Vagina (tissue), 2 donors: ENCODE data around the gene ADGRL3. TPM values are rescaled to one million over a fixed set of nuclear protein-coding genes. Genes with fewer than 3 reads are reported as not detected.
"Not testable (repeated sequence)": the region's sequence is repeated elsewhere in the genome, so short reads cannot be mapped to it uniquely, and the experiment has no call there.

ENCODE experiments used
- DNase-seq, 2 donors: peaks; one replicate each; pipeline ENCODE4 v3.0.0-alpha.2; 2017; ENCODE audit errors: extremely low spot score in 2 of 2
- H3K27ac ChIP-seq: fragments of 200-600 bp; sonication (generic); one replicate; pipeline ENCODE4 v1.5.1; 2019
- H3K27me3 ChIP-seq: fragments of 200-600 bp; sonication (generic); one replicate; pipeline ENCODE4 v1.5.1; 2019
- H3K36me3 ChIP-seq, 2 donors: fragments of 200-600 bp; sonication (generic); one replicate each; pipeline ENCODE4 v1.5.1; 2017 to 2019
- H3K4me1 ChIP-seq: fragments of 200-600 bp; sonication (generic); one replicate; pipeline ENCODE4 v1.5.1; 2019
- H3K4me3 ChIP-seq, 2 donors: fragments of 200-600 bp; sonication (generic); 1 replicate in 1 of 2; 2 replicates in 1 of 2; pipeline ENCODE4 v1.5.1; 2016 to 2019
- H3K9me3 ChIP-seq: fragments of 200-600 bp; sonication (generic); one replicate; pipeline ENCODE4 v1.5.1; 2019
- POLR2A ChIP-seq, 2 donors: fragments of 450-650 bp; IDR thresholded peaks; one replicate each; pipeline ENCODE4 v1.6.1; 2017; ENCODE audit warnings: antibody characterized with exemption in 2 of 2, mild to moderate bottlenecking in 2 of 2, moderate library complexity in 2 of 2
- POLR2AphosphoS5 ChIP-seq, 2 donors: sonication (generic); formaldehyde crosslinking; IDR thresholded peaks; one replicate each; pipeline ENCODE4 v1.9.0; 2017; ENCODE audit warnings: antibody characterized with exemption in 2 of 2, mild to moderate bottlenecking in 2 of 2, low read depth in 1 of 2; ENCODE audit not compliant: insufficient read depth in 1 of 2
- intact Hi-C: fragments of 100-400 bp; cut with DNase I; formaldehyde crosslinking; loops from one replicate; pipeline ENCODE4 v1.15.1; 2023
- total RNA-seq: library from RNA; depleted of rRNA; stranded (reverse); fragments of >200 nt; gene quantifications from one replicate; pipeline ENCODE4 v1.2.3, GENCODE V29; 2016
- TF ChIP-seq, protein P1 (sequence below), 3 experiments: fragments of 450-650 bp in 2 of 3; fragments of 200-600 bp in 1 of 3; sonication (generic) in 1 of 3; IDR thresholded peaks; one replicate each; pipeline ENCODE4 v1.5.1; 2017 to 2019; ENCODE audit warnings: antibody characterized with exemption in 3 of 3, mild to moderate bottlenecking in 2 of 3, moderate library complexity in 2 of 3

ADGRL3 gene
- total RNA-seq, 1 donor from 2014 or later: 16.9 TPM

DNA sequence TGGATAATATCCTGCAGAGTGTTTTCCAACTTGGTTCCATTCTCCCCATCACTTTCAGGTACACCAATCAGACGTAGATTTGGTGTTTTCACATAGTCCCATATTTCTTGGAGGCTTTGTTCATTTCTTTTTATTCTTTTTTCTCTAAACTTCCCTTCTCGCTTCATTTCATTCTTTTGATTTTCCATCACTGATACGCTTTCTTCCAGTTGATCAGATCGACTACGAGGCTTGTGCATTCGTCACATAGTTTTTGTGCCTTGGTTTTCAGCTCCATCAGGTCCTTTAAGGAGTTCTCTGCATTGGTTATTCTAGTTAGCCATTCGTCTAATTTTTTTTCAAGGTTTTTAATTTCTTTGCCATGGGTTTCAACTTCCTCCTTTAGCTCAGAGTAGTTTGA lies 559.1 kb downstream of the ADGRL3 start:
- H3K4me1 ChIP-seq, H3K4me3 ChIP-seq, H3K27ac ChIP-seq, H3K36me3 ChIP-seq, H3K9me3 ChIP-seq, H3K27me3 ChIP-seq, intact Hi-C loops, DNase-seq: not testable (repeated sequence)

- H3K27me3 ChIP-seq, H3K36me3 ChIP-seq, H3K9me3 ChIP-seq, H3K4me1 ChIP-seq, DNase-seq, H3K27ac ChIP-seq, intact Hi-C loops, H3K4me3 ChIP-seq: not testable (repeated sequence)
Observed at GRCh38 chr4:61759885-61760284, 559.8 kb downstream of the ADGRL3 start.

- H3K36me3 ChIP-seq: no peaks in the 10 kb centered on the region
- H3K9me3 ChIP-seq: no peaks in the 10 kb centered on the region
- DNase-seq: no peak
- H3K4me3 ChIP-seq: no peak overlapping the region
- H3K4me1 ChIP-seq: no peaks in the 10 kb centered on the region
- H3K27ac ChIP-seq: no peak overlapping the region
- no peaks in the 10 kb centered on the region for H3K27me3 ChIP-seq
- TF ChIP-seq POLR2AphosphoS5 (IDR thresholded peaks at IDR 0.05; ENCODE audit: insufficient read depth in 1 of 2, low read depth in 1 of 2) (no peak), POLR2A (IDR thresholded peaks at IDR 0.05) (no peak)
- TF ChIP-seq, protein P1, sequence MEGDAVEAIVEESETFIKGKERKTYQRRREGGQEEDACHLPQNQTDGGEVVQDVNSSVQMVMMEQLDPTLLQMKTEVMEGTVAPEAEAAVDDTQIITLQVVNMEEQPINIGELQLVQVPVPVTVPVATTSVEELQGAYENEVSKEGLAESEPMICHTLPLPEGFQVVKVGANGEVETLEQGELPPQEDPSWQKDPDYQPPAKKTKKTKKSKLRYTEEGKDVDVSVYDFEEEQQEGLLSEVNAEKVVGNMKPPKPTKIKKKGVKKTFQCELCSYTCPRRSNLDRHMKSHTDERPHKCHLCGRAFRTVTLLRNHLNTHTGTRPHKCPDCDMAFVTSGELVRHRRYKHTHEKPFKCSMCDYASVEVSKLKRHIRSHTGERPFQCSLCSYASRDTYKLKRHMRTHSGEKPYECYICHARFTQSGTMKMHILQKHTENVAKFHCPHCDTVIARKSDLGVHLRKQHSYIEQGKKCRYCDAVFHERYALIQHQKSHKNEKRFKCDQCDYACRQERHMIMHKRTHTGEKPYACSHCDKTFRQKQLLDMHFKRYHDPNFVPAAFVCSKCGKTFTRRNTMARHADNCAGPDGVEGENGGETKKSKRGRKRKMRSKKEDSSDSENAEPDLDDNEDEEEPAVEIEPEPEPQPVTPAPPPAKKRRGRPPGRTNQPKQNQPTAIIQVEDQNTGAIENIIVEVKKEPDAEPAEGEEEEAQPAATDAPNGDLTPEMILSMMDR (IDR thresholded peaks at IDR 0.05): no peak
- intact Hi-C loops: no loop called here
Observed at GRCh38 chr4:61760820-61761219, 560.7 kb downstream of the ADGRL3 start.

GRCh38 chr4:61762722-61763627 lies 562.8 kb downstream of the ADGRL3 start:
- H3K4me1 ChIP-seq: no peaks in the 10 kb centered on the region
- no peak overlapping the region for H3K27ac ChIP-seq
- no peak for DNase-seq
- H3K27me3 ChIP-seq: no peaks in the 10 kb centered on the region
- TF ChIP-seq POLR2A (IDR thresholded peaks at IDR 0.05): no peak
- TF ChIP-seq POLR2AphosphoS5 (IDR thresholded peaks at IDR 0.05; ENCODE audit: insufficient read depth in 1 of 2, low read depth in 1 of 2): no peak
- H3K9me3 ChIP-seq: no peaks in the 10 kb centered on the region
- no peak overlapping the region for H3K4me3 ChIP-seq
- H3K36me3 ChIP-seq: no peaks in the 10 kb centered on the region
- intact Hi-C loops: no loop called here

GRCh38 chr4:61763682-61764081 lies 563.6 kb downstream of the ADGRL3 start:
- no peaks in the 10 kb centered on the region for H3K27me3 ChIP-seq
- H3K4me3 ChIP-seq: no peak overlapping the region
- no peaks in the 10 kb centered on the region for H3K36me3 ChIP-seq
- no peak for TF ChIP-seq POLR2A (IDR thresholded peaks at IDR 0.05)
- TF ChIP-seq, protein P1 (IDR thresholded peaks at IDR 0.05): no peak
- TF ChIP-seq POLR2AphosphoS5 (IDR thresholded peaks at IDR 0.05; ENCODE audit: insufficient read depth in 1 of 2, low read depth in 1 of 2): no peak
- no peaks in the 10 kb centered on the region for H3K9me3 ChIP-seq
- H3K4me1 ChIP-seq: no peaks in the 10 kb centered on the region
- DNase-seq: no peak
- H3K27ac ChIP-seq: no peak overlapping the region
- intact Hi-C loops: no loop called here

DNA sequence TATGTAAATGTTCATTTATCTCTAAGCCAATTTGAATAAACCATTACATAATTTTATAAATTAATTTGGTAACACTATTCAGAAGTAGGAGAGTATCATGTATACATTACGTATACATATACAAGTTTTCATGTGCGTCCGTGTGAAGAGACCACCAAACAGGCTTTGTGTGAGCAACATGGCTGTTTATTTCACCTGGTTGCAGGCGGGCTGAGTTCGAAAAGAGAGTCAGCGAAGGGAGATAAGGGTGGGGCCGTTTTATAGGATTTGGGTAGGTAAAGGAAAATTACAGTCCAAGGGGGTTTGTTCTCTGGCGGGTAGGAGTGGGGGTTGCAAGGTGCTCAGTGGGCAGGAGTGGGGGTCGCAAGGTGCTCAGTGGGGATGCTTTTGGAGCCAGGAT lies 564.0 kb downstream of the ADGRL3 start:
- H3K9me3 ChIP-seq, H3K4me1 ChIP-seq, H3K27me3 ChIP-seq, H3K27ac ChIP-seq, DNase-seq, H3K4me3 ChIP-seq, intact Hi-C loops, H3K36me3 ChIP-seq: not testable (repeated sequence)

- H3K4me1 ChIP-seq, intact Hi-C loops, H3K27ac ChIP-seq, H3K27me3 ChIP-seq, H3K9me3 ChIP-seq, DNase-seq, H3K4me3 ChIP-seq, H3K36me3 ChIP-seq: not testable (repeated sequence)
Observed at GRCh38 chr4:61769444-61770167, 569.5 kb downstream of the ADGRL3 start.
